GM18907 (cell line): Measurements from ENCODE around the gene AQP12B.

ENCODE experiments used
- ATAC-seq: cut with Tn5 transposase; IDR thresholded peaks from one replicate; pipeline ENCODE4 v1.9.1; 2021; ENCODE audit warnings: mild to moderate bottlenecking, moderate library complexity; ENCODE audit not compliant: unreplicated experiment

AQP12B gene

GRCh38 chr2:240637116-240637900 is 45.4 kb downstream of the AQP12B start:
- no peak for ATAC-seq

DNA sequence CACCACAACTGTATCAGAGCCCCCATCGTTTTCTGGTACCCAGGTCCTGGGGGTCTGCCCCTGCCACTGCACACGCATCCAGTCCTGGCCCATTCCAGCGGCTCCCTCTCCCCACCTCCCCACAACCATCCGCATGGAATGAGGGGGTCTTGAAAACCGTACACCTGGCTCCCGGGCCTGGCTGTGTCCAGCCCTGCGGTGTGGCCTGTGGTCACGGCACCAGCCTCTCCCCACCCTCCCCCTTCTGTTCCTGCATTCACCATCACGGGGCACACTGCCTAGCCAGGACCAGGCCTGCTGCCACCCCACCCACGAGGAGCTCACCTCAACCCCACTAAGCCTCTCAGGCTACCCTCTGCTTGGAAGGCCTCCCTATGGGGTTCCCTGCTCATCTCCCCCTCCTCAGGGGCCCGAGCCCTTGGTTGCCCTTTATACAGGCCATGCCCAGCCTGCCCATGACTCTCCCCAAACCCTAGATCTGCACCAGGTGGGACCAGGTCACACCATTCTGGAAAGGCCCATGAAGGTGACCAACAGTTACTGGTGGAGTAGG is 46.0 kb downstream of the AQP12B start:
- no peak for ATAC-seq

GRCh38 chr2:240635998-240636547 is 46.6 kb downstream of the AQP12B start:
- ATAC-seq: no peak

- no peak for ATAC-seq
Observed at GRCh38 chr2:240635121-240635997, 47.3 kb downstream of the AQP12B start.

GRCh38 chr2:240632306-240632721 is 50.4 kb downstream of the AQP12B start:
- no peak for ATAC-seq

GRCh38 chr2:240631548-240632305 is 51.0 kb downstream of the AQP12B start:
- no peak for ATAC-seq

- no peak for ATAC-seq
Observed at GRCh38 chr2:240630771-240631547, 51.7 kb downstream of the AQP12B start.

DNA sequence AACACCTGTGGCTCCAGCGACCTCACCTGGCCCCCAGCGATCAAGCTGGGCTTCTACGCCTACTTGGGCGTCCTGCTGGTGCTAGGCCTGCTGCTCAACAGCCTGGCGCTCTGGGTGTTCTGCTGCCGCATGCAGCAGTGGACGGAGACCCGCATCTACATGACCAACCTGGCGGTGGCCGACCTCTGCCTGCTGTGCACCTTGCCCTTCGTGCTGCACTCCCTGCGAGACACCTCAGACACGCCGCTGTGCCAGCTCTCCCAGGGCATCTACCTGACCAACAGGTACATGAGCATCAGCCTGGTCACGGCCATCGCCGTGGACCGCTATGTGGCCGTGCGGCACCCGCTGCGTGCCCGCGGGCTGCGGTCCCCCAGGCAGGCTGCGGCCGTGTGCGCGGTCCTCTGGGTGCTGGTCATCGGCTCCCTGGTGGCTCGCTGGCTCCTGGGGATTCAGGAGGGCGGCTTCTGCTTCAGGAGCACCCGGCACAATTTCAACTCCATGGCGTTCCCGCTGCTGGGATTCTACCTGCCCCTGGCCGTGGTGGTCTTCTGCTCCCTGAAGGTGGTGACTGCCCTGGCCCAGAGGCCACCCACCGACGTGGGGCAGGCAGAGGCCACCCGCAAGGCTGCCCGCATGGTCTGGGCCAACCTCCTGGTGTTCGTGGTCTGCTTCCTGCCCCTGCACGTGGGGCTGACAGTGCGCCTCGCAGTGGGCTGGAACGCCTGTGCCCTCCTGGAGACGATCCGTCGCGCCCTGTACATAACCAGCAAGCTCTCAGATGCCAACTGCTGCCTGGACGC is 52.5 kb downstream of the AQP12B start:
- ATAC-seq: no peak

DNA sequence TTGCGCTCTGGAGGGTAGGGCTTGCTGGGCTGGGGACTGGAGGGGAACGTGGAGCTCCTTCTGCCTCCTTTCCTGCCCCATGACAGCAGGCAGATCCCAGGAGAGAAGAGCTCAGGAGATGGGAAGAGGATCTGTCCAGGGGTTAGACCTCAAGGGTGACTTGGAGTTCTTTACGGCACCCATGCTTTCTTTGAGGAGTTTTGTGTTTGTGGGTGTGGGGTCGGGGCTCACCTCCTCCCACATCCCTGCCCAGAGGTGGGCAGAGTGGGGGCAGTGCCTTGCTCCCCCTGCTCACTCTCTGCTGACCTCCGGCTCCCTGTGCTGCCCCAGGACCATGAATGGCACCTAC is 53.1 kb downstream of the AQP12B start:
- no peak for ATAC-seq

DNA sequence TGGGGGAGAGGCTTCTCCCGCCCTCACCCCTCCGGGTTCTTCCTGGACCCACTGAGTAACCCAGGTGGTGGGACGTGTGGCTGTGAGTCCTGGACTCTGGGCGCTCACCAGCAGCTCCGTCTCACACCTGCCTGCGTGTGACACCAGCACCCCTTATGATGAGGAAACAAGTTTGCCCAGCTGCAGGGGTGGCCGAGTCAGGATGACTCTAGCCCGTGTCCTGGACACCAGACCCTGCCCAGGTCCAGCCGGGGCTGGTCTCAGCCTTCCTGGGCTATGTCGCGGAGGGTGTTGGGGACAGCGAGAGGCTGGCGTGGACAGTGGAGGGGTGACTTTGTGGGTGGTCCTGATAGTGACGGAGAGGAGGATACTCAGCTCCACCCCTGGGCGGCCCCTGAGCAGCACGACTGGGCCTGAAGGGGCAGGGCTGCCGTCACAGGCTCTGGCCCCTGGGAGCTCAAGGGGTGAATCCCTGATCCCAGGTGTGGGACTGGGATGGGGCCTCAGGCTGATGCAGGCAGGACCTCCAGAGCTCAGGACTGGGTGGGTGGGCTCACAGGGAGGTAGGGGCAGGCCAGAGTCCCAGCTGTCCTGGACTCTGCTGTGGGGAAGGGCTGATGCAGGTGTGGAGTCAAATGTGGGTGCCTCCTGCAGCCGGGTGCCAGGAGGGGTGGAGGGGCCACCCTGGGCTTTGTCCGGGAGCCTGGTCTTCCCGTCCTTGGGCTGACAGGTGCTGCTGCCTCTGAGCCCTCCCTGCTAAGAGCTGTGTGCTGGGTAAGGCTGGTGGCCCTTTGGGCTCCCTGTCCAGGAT is 53.7 kb downstream of the AQP12B start:
- ATAC-seq: no peak

GRCh38 chr2:240628507-240628807 is 54.2 kb downstream of the AQP12B start:
- ATAC-seq: no peak

- no peak for ATAC-seq
Observed at GRCh38 chr2:240627736-240628506, 54.8 kb downstream of the AQP12B start.

DNA sequence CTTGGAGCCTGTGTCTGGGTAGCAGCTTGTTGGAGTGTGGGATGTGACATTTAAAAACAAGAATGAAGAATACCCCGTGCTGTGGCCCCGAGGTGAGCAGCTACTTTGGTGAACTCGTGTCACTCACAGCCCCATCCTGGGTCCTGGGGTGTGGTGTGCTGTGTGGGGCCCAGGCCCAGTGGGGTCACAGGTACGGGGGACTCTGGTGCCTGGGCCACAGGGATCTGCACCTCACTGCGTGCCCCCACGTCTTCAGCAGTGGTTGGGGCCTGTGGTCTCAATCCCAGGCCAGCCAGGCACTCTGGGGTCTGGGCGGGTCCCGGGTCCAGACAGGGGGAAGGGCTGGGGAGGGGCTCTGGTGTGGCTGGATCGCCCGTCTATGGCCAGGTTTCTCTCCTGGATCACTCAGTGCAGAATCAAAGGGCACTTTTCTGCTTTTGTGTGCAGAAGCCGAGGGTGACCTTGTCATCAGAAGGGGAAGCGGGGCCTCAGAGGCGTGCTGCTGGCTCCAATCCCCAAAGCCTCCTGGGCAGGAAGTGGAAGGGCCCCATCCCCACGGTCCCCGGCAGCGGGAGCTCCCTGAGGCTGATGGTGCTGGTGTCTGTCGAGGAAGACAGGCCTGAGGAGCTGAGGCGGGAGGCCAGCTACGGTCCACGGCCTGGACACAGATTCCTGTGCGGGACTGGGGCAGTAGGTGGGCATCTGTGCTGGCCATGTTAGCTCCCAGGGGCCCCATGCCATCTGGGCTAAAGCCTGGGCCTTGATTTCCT is 56.0 kb downstream of the AQP12B start:
- no peak for ATAC-seq
